Hematopoietic multipotent progenitor cell treated with erythropoietin and hydrocortisone succinate and interleukin-3 and kit ligand, for 4 days (in vitro differentiated cells): ENCODE results near the gene KPNA5.
"Not testable (repeated sequence)": the region's sequence is repeated elsewhere in the genome, so short reads cannot be mapped to it uniquely, and the experiment has no call there.

Experiments
- DNase-seq: peaks from one replicate; pipeline ENCODE4 v3.0.0-alpha.2; 2015

Gene KPNA5

DNA sequence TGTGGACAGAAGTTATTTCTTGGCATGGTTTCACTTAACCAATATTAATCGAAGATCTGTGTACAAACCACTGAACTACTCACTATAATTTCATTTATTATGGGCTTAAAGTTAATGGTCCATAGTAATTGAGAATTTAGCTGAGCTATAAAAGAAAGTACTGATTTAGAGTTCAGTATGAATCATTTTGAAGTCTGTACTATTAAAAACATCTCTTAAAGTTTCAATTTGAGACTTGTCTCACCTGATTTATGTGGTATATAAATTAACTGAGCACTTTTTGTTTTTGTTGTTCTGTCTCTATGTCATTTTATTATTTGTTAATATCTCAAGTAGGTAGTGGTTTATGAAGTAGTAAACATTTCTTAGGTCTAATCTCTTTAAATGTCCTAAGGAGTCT, 24.9 kb downstream of the KPNA5 start:
- no peak for DNase-seq

DNA sequence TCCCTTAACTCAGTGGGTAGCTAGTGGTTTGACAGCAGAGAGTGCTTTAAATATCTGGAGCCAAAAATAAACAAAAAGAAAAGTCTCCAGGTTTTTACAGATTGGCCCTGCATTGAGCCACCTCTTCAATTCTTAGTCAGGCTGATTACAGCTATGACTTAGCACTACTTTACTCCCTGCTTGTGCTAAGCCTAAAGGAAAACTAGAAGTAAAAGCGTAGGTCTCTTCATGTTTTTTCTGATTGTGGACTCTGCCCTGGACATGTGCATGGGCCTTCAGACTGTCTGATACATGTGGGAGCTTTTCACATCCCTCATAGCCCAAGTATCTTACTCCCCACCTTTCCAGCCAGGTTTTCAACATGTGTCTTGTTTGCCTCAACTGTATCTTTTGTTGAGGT, 33.3 kb downstream of the KPNA5 start:
- DNase-seq = no peak

- no peak for DNase-seq
These were observed 33.8 kb downstream of the KPNA5 start for GRCh38 chr6:116714761-116715160.

- DNase-seq = no peak
These were observed 45.9 kb downstream of the KPNA5 start for GRCh38 chr6:116726947-116727346.

GRCh38 chr6:116730513-116730912, 49.5 kb downstream of the KPNA5 start:
- no peak for DNase-seq

DNA sequence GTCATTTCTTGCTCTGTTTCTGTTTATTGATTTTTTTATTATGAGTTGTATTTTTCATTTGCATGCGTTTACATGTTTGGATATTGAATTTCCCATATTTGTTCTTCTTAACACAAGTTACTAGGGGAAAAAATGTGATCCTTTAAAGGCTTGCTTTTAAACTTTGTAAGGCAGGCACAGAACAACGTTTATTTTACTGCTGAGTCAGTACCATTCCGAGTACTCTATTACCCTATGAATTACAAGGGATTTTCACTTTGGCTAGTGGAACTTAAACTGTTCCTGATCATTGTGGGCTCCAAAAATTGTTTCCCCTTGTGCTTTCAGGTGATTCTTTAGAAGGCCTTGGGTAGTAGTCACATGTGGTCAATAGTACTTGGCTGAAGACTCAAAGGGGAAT, 56.0 kb downstream of the KPNA5 start:
- no peak for DNase-seq

DNA sequence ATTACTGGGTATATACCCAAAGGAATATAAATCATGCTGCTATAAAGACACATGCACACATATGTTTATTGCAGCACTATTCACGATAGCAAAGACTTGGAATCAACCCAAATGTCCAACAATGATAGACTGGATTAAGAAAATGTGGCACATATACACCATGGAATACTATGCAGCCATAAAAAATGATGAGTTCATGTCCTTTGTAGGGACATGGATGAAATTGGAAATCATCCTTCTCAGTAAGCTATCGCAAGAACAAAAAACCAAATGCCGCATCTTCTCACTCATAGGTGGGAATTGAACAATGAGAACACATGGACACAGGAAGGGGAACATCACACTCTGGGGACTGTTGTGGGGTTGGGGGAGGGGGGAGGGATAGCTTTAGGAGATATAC, 59.5 kb downstream of the KPNA5 start:
- DNase-seq = not testable (repeated sequence)

DNA sequence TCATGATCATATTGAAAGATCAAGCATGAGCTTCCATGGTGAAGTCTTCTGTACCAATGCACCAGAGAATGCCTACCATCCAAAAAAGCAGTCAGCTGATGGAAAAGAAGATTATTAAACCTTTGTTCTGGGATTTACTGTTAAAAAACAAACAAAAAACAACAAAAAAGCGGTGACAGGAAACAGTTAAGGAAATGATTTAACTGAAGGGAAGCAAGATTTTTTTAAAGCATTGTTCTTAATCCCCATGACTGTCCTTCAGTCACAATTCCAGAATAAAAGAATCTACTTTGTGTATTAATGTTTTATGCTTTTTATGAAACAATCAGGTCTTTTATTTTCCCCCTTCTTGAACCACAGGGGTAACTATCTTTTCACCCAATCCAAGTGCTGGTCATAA, 60.6 kb downstream of the KPNA5 start:
- DNase-seq = no peak

GRCh38 chr6:116745176-116745575, 64.2 kb downstream of the KPNA5 start:
- no peak for DNase-seq

DNA sequence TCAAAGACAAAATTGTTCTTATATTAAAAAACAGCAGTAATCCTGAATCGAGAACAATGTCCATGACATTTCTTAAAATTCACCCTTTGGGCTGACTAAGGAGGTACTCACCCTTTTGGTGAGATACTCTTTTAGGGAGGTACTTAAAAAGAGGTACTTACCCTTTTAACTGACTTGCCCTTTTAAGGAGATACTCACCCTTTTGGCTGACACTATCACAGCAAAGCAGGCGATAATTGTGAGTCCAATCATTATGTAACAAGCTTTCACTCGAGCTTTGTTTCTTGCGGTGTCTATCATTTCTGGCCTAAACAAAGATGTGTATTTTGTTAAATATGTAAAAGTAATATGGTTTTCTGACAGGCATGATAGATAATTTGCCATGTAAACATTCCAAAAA, 80.8 kb downstream of the KPNA5 start:
- DNase-seq = peak; percentile 47

DNA sequence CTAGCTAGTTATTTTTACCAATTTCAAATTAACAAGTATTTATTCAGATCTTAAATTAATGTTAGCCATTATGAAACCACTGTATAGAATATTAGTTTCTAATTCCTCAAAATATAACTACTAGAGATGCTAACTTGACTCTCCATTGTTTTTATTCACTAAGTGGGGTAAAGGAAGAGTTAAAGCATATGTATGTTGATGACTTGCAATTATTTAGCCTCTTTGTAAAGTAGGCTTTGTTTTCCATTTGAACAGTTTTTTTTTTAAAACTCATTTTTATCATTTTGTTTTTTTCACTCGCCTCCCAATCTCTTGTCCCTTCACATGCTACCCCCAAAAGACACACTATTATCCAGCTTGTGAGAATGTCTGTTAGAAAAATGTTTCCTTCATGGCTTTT, 81.2 kb downstream of the KPNA5 start:
- DNase-seq = no peak

DNA sequence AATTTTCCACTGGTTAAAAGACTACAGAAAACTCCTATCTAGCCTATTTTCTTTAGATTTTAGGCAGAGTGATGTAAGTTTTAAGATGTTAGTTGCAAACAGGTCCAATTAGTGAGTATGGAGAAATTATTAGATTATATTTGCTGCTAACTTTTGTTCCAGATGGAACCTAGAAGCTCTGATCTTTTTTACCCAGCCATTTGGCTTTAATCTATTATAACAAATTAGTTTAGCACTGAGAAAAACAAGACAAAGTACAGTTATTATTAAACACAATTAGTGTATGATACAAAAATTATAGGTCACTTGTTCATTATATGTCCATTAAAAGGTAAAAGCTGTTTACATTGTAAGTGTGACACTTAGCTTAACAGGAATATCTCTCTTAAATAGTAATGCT, 82.0 kb downstream of the KPNA5 start:
- no peak for DNase-seq

DNA sequence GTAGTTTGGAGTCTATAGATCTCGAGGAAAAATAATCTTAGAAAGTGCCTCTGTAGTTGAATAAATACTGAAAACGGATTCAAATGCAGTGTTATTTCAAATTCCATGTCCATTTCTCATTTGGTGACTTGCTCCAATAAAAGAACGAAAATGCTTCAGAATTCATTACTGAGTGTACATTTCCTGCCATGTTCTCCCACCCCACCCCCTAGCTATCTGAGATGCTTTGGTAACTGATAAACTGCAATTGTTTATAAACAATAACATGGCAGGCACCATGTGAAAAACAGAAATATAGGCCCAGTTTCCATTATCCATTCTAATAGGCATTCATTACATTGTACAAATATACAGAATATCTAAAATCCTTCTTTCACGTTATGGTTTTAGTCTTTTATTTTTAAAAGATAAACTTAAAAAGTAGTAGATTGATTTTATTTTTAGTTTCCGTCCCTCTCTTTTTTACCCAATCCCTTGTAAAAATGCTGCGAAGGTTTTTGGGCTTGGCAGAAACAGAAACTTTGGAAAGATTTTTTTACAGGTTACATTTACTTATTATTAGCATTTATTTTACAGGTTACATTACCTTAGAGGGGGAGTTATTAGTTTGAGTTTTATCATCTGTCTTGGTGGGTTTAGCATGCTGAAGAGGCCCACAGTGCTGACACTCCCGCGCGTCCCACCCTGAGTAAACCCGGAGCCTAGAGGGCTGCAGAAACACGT, 83.1 kb downstream of the KPNA5 start:
- no peak for DNase-seq

DNA sequence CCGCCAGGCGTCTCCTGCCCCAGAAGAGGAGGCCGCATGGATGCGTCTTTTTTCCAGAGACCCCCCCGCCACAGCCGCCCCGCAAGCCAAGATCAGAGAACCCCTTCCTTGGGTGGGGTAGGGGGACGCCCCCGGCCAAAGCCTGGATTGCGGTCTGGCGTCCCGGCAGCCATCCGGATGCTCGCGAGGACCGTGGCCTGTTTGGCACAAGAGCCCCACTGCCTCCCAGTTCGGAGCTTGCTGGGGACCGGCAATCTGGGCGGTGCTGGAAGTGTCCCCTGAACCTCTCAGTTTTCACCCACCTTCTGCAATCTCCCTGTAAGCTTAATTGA, 83.6 kb downstream of the KPNA5 start:
- peak; percentile 24 for DNase-seq

- peak; percentile 37 for DNase-seq
These were observed 84.2 kb downstream of the KPNA5 start, which contains the start of gene FAM162B for GRCh38 chr6:116764961-116765841. Gene FAM162B (minus strand): TSS chr6:116765719. CDS start chr6:116765576, 143 bp downstream.

DNA sequence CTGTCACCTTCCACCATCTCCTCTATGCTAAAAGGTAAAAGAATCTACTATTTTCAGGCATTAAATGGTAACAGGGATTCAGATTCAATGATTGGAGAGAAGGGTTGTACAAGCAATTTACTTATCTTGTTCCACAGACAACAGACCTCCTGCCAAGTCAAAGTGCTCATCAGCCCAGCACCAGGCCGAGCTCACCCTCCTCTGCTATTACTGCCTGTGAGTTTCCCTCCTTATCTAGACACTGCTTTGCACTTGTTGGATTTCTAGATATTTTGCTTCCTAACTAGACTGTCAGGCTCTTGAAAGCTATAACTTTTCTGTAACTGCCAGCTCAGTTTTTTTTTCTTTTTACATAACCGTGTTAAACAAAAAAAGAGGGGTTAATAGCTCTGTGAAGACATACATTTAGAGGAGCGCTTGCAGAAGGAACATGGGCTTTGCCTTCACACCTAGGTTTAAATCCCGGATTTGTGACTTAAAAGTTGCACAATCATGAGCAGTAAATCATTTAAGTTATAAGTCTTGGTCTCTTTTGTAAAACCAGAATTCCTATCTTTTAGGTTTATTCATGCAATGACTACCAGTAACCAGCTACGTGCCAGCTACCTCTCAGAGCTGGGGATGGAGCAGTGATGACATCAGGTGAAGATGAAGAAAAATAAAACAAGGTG, 85.6 kb downstream of the KPNA5 start:
- DNase-seq = peak; percentile 87

- DNase-seq = no peak
These were observed 86.7 kb downstream of the KPNA5 start for GRCh38 chr6:116767715-116768114.

GRCh38 chr6:116772450-116772849, 91.4 kb downstream of the KPNA5 start:
- DNase-seq = no peak

DNA sequence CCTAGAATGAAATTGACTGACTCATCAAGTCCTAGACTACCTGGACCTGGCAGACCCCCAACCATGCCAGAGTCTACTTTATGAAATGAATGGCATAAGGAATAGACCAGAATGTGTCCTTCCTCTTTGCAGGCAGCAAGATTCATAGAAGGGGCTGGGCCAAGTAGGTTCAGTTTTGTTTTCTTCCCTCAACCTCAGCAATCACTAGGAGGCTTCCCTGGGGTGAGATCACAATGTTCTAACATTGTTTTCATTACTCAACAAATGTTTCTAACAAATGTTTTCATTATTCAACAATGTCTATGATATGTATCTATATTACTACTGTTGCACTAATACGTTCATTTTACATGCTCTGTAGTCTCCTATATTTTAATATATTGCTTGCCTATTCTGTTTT, 92.9 kb downstream of the KPNA5 start:
- no peak for DNase-seq

DNA sequence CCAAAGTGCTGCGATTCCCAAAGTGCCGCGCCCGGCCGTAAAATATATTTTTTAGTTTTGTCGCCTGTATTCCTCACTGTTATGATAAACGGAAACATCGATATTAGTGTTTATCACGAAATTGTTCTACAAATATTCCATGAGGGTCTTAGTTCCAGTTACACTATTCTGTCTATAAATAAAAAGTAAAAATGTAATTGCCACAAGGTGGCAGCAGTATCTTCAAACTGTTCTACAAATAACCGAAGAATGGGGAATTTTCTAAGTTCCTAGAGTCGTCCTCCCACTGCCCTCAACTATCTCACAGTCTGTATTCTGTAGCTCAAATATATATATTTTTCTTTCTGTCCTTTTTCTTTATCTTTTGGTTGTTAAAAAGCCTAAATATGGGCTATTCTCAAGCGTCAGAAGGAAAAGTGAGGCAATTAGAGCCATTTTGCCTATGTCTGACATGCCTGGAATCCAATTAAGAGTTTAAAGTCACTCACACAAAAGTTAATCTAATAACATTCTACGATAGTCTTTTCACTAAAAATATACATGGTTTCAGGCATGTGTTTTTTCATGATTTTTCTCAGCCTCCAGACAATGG, 98.7 kb downstream of the KPNA5 start:
- peak; percentile 70 for DNase-seq

DNA sequence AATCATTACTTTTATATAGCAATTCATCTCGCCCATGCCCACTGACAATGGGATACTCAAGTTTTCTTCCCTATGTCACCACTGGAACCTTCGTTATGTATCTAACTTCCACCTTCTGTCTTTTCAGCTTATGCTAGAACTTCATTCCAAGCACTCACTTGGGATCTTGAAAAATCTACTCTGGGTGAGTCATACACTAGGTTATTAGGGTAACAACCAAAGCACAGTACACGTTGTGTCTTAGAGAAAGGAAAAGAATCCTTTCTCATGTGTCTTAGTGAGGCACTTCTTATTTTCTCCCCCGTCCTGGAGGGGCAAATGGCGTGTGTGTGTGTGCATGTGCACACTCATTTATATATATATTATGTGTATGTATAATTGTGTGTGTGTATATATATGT, 102.8 kb downstream of the KPNA5 start:
- DNase-seq = no peak
